ENCODE data around the gene NACC2. TPM values are rescaled to one million over a fixed set of nuclear protein-coding genes. Genes with fewer than 3 reads are reported as not detected.

NACC2 gene
- total RNA-seq, 1 donor from 2014 or later, result 34.0 TPM

DNA sequence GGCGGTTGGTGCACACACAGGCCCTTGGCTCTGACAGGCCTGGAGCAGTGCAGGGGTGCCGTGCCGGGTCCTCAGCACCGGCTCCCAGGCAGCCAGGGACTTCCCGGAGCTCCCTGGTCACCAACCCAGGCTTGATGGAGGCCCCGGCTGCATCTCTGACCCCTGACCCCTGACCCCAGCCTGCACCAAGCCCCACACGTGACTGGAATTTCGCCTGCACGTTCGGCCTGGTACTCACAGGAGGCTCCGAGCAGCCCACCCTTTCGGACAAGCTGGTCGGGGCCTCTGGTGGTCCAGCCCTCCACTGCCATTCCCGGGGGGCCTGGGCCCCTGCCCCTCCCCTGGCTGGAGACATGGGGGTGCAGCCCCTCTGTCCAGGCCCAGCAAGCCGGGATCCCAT is 108.5 kb downstream of the NACC2 start:
- H3K36me3 Mint-ChIP-seq (ENCODE audit: low read depth, unreplicated experiment), result no peaks in the 10 kb centered on the region
- no peak overlapping the region for H3K4me2 ChIP-seq (ENCODE audit: low read length)
- H3K9me3 ChIP-seq (ENCODE audit: insufficient read depth, low read depth, low read length), result no peaks in the 10 kb centered on the region
- H3K27me3 Mint-ChIP-seq (ENCODE audit: low read depth, unreplicated experiment), result peaks cover 13% of the 10 kb centered on the region
- H3K4me3 Mint-ChIP-seq (ENCODE audit: unreplicated experiment), result no peak overlapping the region
- no peak for FAIRE-seq
- no peaks in the 10 kb centered on the region for H3K36me3 ChIP-seq (ENCODE audit: insufficient read depth, low read length)
- H3K4me3 ChIP-seq (ENCODE audit: insufficient read depth, low read depth, low read length), result no peak overlapping the region
- H3K27ac ChIP-seq (ENCODE audit: low read depth, low read length), result no peak overlapping the region
- peaks cover 12% of the 10 kb centered on the region for H3K27me3 ChIP-seq (ENCODE audit: insufficient read depth, low read length)
- H3K79me2 ChIP-seq (ENCODE audit: insufficient read depth, low read length), result no peaks in the 10 kb centered on the region
- H2AFZ ChIP-seq (ENCODE audit: low read depth, low read length), result no peak overlapping the region
- H3K27ac Mint-ChIP-seq (ENCODE audit: unreplicated experiment), result no peak overlapping the region
- H4K20me1 ChIP-seq (ENCODE audit: insufficient read depth, low read length), result no peaks in the 10 kb centered on the region
- H3K4me1 ChIP-seq (ENCODE audit: insufficient read depth, low read length), result no peaks in the 10 kb centered on the region
- H3K9ac ChIP-seq (ENCODE audit: low read length), result no peak overlapping the region
- no peaks in the 10 kb centered on the region for H3K9me3 Mint-ChIP-seq (ENCODE audit: unreplicated experiment)
- no peaks in the 10 kb centered on the region for H3K4me1 Mint-ChIP-seq (ENCODE audit: low read depth, unreplicated experiment)
- DNase-seq (ENCODE audit: low read depth), result no peak
- TF ChIP-seq, protein P1, sequence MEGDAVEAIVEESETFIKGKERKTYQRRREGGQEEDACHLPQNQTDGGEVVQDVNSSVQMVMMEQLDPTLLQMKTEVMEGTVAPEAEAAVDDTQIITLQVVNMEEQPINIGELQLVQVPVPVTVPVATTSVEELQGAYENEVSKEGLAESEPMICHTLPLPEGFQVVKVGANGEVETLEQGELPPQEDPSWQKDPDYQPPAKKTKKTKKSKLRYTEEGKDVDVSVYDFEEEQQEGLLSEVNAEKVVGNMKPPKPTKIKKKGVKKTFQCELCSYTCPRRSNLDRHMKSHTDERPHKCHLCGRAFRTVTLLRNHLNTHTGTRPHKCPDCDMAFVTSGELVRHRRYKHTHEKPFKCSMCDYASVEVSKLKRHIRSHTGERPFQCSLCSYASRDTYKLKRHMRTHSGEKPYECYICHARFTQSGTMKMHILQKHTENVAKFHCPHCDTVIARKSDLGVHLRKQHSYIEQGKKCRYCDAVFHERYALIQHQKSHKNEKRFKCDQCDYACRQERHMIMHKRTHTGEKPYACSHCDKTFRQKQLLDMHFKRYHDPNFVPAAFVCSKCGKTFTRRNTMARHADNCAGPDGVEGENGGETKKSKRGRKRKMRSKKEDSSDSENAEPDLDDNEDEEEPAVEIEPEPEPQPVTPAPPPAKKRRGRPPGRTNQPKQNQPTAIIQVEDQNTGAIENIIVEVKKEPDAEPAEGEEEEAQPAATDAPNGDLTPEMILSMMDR (IDR thresholded peaks at IDR 0.05; ENCODE audit: insufficient read depth, low read depth, low read length), result no peak
- TF ChIP-seq EZH2 (IDR thresholded peaks at IDR 0.05; ENCODE audit: insufficient read depth, low read length), result no peak

DNA sequence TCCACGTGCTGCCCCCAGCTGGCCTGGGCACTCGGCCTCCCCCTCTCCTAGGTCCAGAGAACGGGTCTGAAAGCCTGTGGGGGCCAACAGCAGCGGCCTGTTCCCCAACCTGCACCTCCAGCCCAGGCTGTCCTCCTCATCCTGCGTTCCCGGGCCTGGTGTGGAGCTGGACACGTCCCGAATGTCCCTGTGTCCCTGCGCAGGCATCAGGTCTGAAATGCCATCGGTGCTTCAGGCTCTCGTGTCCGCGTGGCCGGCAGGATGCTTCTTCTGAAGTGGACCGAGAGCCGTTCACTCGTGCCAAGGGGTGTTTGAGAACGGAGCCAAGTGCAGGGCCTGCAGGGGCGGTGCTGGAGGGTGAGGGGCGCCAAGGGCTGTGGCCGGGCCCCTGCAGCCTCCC is 109.2 kb downstream of the NACC2 start:
- H3K27ac Mint-ChIP-seq (ENCODE audit: unreplicated experiment), result peak overlapping the region; percentile 34

DNA sequence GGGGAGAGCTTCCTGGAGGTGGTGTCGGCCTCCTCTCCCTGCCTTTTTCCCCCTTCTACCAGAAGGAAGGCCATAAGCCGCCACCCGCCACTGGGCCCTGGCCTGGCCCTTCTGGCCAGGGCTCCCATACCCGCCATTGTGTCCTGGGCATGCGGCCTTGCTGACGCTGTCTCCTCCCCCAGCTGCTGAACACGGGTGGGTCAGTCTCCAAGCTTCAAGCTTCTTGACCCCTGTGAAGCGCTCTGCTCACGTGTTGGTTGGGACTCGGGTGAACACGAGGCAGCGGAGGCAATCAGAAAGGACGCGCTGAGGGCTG is 109.7 kb downstream of the NACC2 start:
- FAIRE-seq (no peak), DNase-seq (ENCODE audit: low read depth) (no peak)
- Histone ChIP-seq H3K27ac (ENCODE audit: low read depth, low read length) (no peak overlapping the region), H2AFZ (ENCODE audit: low read depth, low read length) (no peak overlapping the region), H3K79me2 (ENCODE audit: insufficient read depth, low read length) (no peaks in the 10 kb centered on the region), H4K20me1 (ENCODE audit: insufficient read depth, low read length) (no peaks in the 10 kb centered on the region), H3K4me3 (ENCODE audit: insufficient read depth, low read depth, low read length) (no peak overlapping the region), H3K4me1 (ENCODE audit: insufficient read depth, low read length) (no peaks in the 10 kb centered on the region), H3K9me3 (ENCODE audit: insufficient read depth, low read depth, low read length) (no peaks in the 10 kb centered on the region), H3K4me2 (ENCODE audit: low read length) (no peak overlapping the region), H3K9ac (ENCODE audit: low read length) (no peak overlapping the region), H3K36me3 (ENCODE audit: insufficient read depth, low read length) (no peaks in the 10 kb centered on the region), H3K27me3 (ENCODE audit: insufficient read depth, low read length) (peaks cover 11% of the 10 kb centered on the region)
- H3K9me3 Mint-ChIP-seq (ENCODE audit: unreplicated experiment), result no peaks in the 10 kb centered on the region
- H3K4me1 Mint-ChIP-seq (ENCODE audit: low read depth, unreplicated experiment), result no peaks in the 10 kb centered on the region
- H3K27me3 Mint-ChIP-seq (ENCODE audit: low read depth, unreplicated experiment), result peaks cover 13% of the 10 kb centered on the region
- no peak overlapping the region for H3K4me3 Mint-ChIP-seq (ENCODE audit: unreplicated experiment)
- no peaks in the 10 kb centered on the region for H3K36me3 Mint-ChIP-seq (ENCODE audit: low read depth, unreplicated experiment)
- TF ChIP-seq, protein P1 (IDR thresholded peaks at IDR 0.05; ENCODE audit: insufficient read depth, low read depth, low read length), result no peak
- TF ChIP-seq EZH2 (IDR thresholded peaks at IDR 0.05; ENCODE audit: insufficient read depth, low read length), result no peak
- peak overlapping the region; percentile 34 for H3K27ac Mint-ChIP-seq (ENCODE audit: unreplicated experiment)

More for the DNA sequence above, 109.2 kb downstream of the NACC2 start:
- Mint-ChIP-seq H3K27me3 (ENCODE audit: low read depth, unreplicated experiment) (peaks cover 13% of the 10 kb centered on the region), H3K4me1 (ENCODE audit: low read depth, unreplicated experiment) (no peaks in the 10 kb centered on the region), H3K4me3 (ENCODE audit: unreplicated experiment) (no peak overlapping the region), H3K36me3 (ENCODE audit: low read depth, unreplicated experiment) (no peaks in the 10 kb centered on the region), H3K9me3 (ENCODE audit: unreplicated experiment) (no peaks in the 10 kb centered on the region)
- Histone ChIP-seq H2AFZ (ENCODE audit: low read depth, low read length) (no peak overlapping the region), H3K79me2 (ENCODE audit: insufficient read depth, low read length) (no peaks in the 10 kb centered on the region), H3K9ac (ENCODE audit: low read length) (no peak overlapping the region), H3K27ac (ENCODE audit: low read depth, low read length) (no peak overlapping the region), H3K27me3 (ENCODE audit: insufficient read depth, low read length) (peaks cover 12% of the 10 kb centered on the region), H3K4me1 (ENCODE audit: insufficient read depth, low read length) (no peaks in the 10 kb centered on the region), H3K4me2 (ENCODE audit: low read length) (no peak overlapping the region), H3K36me3 (ENCODE audit: insufficient read depth, low read length) (no peaks in the 10 kb centered on the region), H3K9me3 (ENCODE audit: insufficient read depth, low read depth, low read length) (no peaks in the 10 kb centered on the region), H3K4me3 (ENCODE audit: insufficient read depth, low read depth, low read length) (no peak overlapping the region), H4K20me1 (ENCODE audit: insufficient read depth, low read length) (no peaks in the 10 kb centered on the region)
- FAIRE-seq (no peak), DNase-seq (ENCODE audit: low read depth) (no peak)
- TF ChIP-seq, protein P1 (IDR thresholded peaks at IDR 0.05; ENCODE audit: insufficient read depth, low read depth, low read length), result no peak
- TF ChIP-seq EZH2 (IDR thresholded peaks at IDR 0.05; ENCODE audit: insufficient read depth, low read length), result no peak

All from astrocyte (in vitro differentiated cells and primary cell).